Fibroblast of upper back skin (primary cell): Measurements from ENCODE around the gene TRAF3.

Source experiments
- DNase-seq: peaks from one replicate; pipeline ENCODE4 v3.0.0-alpha.2; 2013

The TRAF3 gene

DNA sequence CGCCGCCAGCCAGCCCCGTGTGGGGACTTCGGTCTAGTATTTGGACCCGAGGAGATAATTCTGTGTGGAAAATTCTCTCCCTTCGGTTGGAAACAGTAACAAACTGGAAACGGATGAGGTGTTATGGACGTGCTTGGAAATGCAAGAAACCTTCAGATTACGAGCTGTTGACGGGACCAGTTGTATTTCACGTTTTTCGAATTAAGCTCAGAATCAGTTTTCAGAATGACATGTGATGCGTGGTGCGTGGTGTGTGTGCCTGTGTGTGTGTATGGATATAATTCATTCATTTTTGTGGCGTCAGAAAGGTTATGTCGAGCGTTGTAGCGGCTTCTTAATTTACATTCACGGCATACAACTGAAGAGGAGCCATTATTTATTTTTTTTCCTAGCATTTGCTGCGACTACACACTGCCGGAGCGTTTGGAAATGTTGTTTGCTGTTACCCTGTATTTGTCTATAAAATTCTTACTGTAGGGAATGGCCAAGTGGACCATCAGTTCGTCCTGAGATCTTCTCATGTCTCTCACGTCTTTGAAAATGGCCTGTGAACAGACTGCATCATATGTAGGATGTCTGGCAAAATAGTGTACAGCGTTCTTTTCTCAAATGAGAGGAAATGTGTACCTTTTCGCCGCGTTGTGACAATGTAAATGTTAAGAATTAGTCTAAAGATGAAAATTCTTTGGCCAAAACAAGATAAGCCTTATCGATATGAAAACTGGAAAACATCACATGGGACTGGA, 1.3 kb downstream of the TRAF3 start:
- no peak for DNase-seq

DNA sequence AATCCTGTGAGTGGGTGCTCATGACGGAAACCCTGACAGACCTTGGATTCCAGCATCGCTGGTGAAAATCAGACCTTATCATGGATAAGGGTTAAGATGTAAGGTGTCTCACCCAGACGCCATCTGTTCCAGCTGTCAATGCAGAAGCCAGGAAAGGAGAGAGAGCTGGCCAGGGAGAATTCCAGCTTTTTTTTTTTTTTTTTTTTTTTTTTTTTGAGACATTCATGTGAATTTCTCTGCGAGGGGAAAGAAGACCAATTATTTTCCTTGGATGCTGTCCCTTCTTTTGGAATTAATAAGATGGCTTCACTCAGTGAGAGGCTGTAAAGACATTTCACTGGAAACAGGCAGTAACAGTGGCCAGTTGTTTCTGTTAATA, 1.8 kb downstream of the TRAF3 start:
- no peak for DNase-seq

DNA sequence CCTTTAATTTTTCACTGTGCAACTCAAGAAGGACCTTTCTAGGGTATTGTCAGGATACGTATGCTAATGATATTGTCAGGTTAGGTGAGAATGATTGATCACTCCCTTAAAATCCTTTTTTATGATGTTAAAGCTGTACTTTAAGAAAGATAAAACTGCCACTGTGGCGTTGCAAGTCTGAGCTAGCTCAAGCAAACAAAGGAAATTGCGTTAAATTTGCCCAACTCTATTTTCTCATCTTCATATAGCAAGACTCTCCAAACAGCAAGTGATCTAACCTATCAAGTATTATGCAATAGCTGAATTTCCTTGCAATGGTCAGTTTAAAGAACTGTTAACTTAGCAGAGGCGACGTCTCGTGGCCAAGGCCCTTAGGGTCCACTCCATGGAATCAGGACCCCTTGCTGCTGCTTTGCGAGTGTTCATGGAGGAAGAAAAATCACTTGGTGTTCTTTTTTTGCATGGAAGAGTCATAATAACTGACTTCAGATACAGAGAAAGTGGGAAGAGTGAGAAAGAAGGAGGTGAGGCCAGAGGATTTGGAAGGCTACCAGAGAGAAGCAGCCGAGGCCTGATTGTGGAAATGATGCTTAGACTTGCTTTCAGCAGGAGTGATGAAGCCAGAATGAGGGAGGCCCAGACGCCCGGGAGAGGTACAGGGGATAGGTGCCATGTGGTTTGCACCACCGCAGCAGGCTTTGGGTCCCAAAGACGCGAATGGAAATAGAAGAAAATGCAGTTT, 2.5 kb downstream of the TRAF3 start:
- DNase-seq = no peak

DNA sequence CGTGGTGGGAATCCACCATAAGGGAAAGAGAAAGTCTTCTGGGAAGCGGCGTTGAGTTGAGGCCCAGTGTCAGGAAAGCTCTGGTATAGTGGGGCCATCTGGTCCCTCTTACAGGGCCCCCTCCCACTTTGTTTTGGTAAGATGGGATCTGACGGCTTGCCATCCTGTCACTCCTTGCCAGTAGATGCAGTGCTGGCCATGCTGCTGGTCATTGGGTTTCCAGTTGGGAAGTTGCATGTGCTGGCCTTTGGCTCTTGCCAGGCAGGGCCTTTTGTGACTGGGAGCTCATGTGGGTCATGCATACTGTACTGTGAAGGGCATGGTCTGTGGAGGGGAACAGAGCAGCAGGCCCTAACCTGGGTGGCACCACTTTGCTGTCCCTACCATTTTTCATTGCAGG, 3.8 kb downstream of the TRAF3 start:
- no peak for DNase-seq

DNA sequence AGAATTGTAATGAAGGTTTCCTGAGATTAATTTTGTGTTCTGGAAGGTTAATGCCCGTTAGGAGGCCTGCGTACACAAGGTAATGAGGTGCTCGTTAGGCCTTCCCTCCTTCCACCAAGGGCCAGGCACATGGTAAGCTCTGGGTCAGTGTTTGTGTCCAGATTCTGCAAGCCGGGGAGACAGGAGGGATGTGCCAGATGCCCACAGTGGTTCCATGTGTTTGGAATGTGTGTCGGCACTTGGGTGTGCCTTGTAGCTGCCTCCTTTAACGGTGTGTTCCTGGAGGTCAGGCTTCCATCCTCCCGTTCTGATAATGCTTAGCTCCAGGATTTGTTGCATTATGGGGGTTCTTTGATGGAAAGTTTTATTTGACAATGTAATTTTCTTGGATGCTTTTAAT, 5.7 kb downstream of the TRAF3 start:
- no peak for DNase-seq

DNA sequence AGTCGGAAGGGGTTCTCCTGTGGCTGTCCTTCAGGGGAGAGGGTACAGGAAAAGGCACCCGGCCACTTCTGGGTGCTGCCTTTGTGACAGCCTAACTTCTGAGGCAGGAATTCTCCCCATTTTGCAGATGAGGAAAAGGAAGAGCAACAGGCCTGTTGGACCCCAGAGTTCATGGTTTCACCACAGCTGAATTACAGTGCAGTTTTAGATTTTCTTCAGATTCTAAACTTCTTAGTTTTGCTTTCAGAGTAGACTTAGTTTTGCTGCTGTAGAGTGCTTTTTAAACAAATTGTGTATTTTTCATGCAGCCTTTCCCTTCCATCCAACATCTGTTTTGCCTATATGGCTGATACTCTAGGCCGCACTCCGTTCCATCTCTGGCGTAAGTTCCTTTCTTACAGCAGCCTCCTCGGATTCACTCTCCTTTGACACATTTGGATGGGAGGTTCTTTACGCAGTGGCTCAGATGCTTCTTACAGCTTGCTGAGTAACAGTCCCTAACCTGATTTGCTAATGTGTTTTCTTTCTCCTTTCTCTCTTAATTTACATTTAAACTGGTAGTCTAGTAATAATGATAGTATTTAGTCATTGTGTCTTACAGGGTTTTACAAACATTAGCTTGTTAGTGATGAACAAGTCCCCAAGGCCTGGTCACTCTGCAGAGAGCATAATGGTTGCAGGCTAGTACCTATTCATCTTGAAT, 7.8 kb downstream of the TRAF3 start:
- no peak for DNase-seq

DNA sequence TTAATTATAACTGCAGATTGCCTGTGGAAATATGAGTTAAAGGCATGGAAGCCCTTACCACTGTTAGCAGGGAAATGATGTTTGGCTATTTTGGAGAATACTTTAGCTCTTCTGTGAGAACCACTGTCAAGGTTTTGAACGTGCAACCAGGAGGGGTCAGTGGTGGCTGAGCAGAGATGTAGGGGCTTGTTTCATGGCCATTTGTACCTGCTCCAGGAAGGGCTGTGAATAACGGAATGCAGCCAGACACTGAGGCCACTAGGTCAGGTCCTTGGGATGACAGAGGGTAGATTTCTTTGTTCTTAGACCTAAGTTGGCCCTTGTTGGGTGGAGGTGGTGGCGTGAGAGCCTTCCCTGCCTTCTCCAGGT, 8.3 kb downstream of the TRAF3 start:
- DNase-seq = no peak

DNA sequence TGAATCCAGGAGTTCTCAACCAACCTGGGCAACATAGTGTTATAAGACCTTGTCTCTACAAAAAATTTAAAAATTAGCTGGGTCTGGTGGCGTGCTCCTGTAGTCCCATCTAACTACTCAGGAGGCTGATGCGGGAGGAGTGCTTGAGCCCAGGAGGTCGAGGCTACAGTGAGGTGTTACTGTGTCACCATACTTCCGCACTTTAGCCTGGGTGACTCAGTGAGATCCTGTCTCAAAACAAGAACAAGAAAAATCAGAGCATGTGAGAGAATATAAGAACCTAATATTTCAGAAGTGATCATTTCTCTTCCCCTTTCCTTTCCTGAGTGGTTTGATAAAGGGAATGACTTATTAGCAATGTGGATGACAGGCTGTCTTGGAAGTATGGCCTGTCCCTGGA, 9.5 kb downstream of the TRAF3 start:
- DNase-seq = no peak

DNA sequence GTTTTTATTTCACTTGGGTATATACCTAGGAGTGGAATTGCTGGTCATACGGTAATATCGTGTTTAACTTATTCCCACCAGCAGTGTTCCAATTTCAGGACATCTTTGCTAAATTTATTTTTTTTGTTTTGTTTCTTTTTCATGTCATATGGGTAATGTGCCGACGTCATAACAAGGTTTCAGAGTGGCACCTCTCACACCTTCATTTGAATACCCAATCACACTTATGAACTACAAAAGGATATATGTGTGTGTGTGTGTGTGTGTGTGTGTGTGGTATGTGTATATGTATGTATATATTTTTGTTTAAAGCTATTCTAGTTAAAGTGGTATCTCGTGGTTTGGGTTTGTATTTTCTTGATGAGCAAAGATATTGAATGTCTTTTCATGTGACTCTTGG, 12.1 kb downstream of the TRAF3 start:
- DNase-seq = no peak

DNA sequence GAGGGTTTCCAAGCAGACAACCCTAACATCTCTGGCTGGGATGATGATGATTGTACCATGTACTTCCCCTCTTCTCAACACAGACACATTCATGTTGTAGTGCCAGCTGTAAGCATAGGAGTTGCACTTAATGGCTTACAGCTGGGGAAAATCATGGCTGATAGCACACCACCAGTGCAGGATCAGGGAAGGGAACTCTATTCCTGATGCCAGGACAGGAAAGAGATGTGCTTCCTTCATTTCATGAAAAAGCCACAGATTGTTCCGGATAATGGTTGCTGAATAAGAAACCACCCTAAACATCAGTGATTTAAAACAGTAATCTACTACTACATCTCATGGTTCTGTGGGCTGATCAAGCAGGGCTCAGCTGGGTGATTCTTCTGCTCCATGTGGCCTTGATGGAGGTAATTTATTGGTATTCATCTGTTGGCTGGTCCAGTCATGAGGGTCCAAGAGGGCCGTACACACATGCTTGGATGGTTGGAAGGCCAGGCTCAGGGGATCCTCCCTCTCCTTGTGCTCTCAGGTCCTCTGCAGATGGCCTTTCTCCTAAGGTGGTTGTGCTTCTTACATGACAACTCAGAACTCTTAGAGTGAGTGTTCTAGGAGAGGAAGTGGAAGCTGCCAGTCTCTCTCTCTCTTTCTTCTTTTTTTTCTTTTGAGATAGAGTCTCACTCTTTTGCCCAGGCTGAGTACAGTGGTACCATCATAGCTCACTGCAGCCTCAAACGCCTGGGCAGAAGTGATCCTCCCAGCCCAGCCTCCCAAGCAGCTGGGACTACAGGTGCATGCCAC, 16.5 kb downstream of the TRAF3 start:
- DNase-seq = no peak

DNA sequence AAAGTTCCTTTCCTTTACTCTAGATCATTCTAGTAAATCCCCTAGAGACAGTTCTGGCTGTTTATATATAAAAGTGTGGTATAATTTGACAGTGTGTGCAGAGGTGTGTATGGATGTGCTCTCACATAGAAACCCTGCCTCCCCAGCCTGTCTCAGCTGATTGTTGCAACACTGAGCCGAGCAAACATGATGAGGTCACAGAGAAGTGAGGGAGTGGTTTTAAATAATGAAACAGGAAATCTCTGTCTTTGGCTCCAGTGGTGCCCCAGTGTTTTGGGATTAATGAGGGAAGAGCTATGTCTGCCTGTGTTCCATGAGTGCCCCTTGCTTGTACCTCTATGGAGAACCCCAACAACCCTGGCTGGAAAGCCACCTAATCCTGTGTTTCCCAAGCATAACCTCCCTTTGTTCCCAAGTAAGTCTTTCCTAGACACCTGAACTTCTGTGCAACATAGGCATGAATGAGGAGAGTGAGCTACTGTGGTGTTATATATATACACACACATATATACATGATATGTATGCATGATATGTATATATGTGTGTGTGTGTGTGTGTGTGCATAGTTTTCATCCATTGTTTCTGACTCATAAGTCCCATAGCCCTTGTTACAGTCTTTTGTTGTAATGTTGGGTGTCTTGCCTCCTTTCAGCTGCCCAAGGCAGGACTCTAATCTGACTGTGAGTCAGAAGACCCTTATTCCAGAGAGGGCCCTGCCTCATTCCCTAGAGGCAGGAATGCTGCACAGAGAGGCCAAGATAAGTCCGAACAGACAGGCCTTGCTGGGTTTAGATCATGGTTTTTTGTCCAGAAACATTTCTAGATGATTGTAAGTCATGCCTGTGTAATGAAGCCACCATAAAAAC, 18.0 kb downstream of the TRAF3 start:
- peak; percentile 93 for DNase-seq

DNA sequence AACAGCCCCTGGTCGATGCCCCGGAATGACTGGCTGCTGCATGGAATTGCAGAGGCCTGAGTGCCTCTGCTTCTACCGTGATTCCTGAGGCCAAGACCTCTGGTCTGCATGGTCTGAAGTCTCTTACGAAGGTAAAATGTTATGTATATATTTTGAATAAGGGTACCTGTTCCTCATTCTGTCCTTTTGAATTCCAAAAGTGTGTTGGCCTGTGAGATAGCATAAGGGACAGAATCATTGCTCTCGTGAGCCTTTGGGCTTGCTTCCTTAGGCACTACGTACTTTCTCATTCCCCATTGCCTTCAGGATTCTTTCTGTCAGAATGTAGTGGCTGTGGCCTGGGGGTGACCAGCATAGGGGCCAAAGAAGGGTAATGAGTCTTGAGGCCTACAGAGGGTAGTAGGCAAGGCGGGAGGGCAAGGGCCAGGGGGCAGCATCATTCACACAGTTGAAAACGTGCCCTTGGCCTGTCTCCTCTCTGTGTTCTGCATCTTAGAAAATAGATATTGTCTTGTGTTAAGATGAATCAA, 19.5 kb downstream of the TRAF3 start:
- DNase-seq = no peak

DNA sequence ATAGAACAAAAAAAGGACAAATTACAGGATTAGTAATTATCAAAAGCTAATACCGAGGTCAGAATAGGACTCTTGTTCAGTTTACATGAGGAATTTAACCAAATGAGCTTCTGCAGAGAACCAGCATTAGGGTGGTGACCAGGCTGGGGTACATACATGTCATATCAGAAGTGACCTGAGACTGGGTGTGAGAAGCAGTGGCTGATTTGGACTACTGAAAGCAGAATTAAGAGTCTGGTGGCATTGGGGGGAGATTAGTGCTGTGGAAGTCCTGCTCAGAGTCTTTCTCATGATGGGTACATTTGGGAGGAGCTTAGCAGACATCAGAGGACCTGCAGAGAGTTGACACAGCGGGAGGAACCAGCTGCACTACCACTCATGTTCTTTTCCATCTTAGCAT, 21.7 kb downstream of the TRAF3 start:
- DNase-seq = no peak

DNA sequence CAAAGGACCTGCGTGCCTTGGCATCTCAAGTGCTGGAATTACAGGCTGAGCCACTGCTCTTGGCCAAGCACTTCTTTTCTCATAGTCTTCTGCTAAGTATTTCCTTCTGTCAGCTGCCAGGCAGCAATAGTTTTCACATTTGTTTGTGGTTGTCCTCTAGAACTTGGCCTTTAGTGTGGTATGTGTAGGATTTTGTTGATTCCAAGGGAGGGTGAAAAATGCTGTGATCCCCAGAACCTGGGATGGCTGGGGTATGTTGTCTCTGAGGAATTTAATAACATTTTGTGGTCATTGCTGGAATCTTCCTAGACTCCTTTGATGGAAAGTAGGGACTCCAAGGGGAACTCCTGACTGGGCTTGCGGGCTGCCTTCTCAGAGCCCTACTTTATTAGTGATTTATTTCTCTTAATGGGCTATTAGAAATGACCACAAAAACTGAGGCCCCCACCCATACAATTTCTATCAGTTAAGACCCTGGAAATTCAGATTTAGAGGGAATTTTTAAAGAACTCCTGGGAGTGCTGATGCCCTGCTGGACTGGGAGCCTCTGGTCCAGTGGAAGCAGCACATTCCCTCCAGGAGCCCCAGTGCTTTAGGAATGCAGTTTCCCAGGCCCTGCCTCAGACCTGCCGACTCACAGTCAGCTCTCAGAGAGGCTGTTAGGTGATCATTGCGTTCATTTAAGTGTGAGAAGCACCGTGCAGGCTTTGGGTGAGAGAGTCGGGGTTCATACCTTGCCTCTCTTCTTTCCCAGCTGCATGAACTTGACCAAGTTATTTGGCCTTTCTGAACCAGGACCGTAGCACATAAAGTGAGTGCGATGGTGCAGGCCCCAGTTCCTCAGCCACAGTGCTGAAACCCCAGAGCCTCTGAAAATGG, 22.7 kb downstream of the TRAF3 start:
- peak; percentile 97 for DNase-seq

DNA sequence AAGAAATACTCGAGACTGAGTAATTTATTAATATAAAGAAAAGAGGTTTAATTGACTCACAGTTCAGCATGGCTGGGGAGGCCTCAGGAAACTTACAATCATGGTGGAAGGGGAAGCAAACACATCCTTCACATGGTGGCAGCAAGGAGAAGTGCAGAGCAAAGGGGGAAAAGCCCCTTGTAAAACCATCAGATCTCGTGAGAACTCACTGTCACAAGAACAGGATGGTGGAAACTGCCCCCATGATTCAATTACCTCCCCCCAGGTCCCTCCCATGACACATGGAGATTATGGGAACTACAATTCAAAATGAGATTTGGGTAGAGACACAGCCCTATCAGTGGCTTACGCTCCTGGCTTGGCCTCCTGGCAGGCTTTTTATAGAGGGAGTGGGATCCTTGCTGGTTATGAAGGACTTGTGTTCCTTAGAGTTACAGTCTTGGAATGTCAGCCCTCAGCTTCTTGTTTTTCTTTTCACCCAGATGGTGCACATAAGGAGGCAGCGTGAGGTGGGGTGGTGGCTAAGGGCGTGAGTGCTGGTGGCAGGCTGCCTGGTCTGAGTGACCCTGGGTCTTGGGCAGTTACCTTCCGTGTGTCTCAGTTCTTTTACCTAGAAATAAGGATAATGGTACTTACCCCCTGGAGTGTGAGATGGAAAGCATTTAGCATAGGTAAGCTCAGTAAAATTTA, 25.7 kb downstream of the TRAF3 start:
- no peak for DNase-seq

DNA sequence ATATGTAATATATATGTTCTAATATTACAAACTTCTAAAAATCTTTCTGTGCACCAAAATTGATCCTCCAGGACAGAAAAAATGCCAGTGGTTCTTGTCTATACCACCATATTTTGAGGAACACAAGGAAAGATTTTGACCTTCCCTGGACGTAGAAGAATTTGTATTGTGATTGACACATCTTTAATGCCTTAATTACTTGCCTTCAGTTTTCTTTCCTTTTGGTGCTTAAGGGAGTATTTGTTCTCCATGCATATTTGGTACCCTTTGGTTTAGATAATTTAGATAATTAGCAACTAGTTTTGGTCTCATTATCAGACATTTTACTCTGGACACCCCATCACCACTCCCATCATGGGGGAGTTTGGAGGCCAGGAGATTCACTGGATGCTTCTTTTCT, 27.6 kb downstream of the TRAF3 start:
- no peak for DNase-seq

DNA sequence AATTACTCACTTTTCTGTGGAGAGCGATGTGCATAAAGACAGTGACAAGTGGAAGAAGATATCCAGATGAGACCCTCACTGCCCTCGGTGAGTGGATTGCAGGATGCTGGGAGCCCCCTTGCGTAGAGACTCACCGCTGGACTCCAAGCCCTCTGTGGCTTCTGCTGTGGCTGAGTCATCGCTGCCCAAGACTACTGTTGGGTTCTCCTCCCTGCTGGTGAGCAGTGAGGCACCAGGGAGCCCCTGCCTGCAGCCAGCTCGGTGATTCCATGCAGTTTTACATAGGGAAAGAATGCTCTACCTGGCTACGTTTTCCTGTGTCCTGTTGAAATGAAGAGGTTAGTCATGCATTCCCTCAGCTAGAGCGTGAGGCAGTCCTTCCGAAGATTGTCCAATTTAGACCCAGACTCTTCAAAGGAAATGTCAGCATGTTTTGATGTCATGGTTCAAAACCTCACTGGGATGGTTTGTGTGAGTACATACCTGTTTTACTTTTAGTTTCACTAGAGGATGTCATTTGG, 28.2 kb downstream of the TRAF3 start:
- DNase-seq = peak; percentile 53

DNA sequence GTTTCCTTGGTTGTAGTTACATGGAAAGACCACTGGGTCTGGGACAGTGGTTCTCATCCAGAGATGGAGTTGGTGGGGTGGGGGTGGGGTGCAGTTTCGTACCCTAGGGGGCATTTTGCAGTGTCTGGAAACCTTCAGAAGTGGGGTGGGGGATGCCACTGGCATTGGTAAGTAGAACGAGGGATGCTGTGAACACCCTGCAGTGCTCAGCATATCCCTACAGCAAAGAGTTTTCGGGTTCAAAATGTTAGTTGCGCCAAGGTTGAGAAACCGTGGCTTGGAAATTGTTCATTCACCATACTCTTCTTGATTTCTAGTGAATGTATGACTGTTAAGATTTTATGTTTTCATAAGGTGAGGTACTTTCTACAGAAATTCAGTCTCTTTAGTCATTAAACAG, 28.7 kb downstream of the TRAF3 start:
- no peak for DNase-seq

DNA sequence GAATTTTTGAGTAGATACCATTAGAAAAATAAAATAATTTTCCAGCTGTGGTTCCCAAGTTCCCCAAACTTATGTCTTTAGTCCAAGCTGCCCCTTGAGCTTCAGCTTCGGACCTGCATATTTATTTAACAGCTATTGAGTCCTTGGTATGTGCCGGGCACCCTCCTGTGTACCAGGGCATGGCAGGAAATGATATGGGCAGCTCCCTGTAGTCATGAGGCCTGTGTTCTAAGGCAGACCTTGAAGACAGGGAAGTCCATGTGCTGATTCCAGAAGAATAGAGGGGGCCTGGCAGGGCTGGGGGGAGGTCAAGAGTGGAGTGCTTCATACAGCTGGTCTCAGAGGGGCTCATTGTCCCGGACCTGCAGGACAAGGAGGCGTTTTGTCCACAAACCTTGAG, 29.2 kb downstream of the TRAF3 start:
- DNase-seq = no peak

DNA sequence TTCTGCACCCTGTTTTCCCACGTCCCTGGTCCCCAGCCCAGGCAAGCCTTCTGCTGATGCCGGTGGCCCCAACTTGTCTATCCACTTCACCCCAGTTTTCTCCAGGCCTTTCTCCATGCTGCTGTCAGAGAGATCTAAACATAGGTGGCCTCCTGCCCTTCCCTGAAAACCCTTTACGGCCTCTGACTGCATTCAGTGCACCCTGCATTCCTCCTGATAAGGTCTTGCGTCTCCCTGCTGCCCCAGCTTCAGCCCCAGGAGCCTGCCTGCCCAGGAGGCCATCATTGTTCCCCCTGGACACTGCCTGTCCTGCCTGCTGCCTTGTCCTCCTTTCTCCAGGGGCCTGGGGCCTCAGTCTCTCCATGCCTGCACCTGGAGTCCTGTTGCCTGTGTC, 29.8 kb downstream of the TRAF3 start:
- no peak for DNase-seq
